OCI-LY1 (cell line): ENCODE data around the gene STAT4.

ENCODE experiments used
- H2AFZ ChIP-seq: fragments of 200-600 bp; sonication (generic), shearing (Covaris generic); 2 replicates; pipeline ENCODE4 v1.6.0; 2014; ENCODE audit warnings: antibody characterized with exemption, mild to moderate bottlenecking, low read length
- H3F3A ChIP-seq: fragments of 200-600 bp; sonication (generic), shearing (Covaris generic); 2 replicates; pipeline ENCODE4 v1.6.0; 2014; ENCODE audit warnings: mild to moderate bottlenecking, antibody characterized with exemption, low read length, moderate library complexity; ENCODE audit not compliant: insufficient read depth
- H3K27ac ChIP-seq: fragments of 200-600 bp; sonication (generic); 2 replicates; pipeline ENCODE4 v1.5.1; 2014; ENCODE audit warnings: low read length, mixed run types, mild to moderate bottlenecking, low read depth; ENCODE audit not compliant: poor library complexity, severe bottlenecking
- H3K27me3 ChIP-seq: fragments of 200-600 bp; sonication (generic); 2 replicates; pipeline ENCODE4 v1.6.0; 2014; ENCODE audit warnings: antibody characterized with exemption, mild to moderate bottlenecking, low read length, moderate library complexity; ENCODE audit not compliant: insufficient read depth
- H3K36me3 ChIP-seq: fragments of 200-600 bp; sonication (generic); 2 replicates; pipeline ENCODE4 v1.6.1; 2014; ENCODE audit warnings: mild to moderate bottlenecking, antibody characterized with exemption, low read length, moderate library complexity, mixed read lengths; ENCODE audit not compliant: insufficient read depth
- H3K4me1 ChIP-seq: fragments of 200-600 bp; sonication (generic); 2 replicates; pipeline ENCODE4 v1.5.1; 2014; ENCODE audit warnings: mild to moderate bottlenecking, low read length, moderate library complexity; ENCODE audit not compliant: insufficient read depth, severe bottlenecking
- H3K4me2 ChIP-seq: fragments of 200-600 bp; sonication (generic), shearing (Covaris generic); 2 replicates; pipeline ENCODE4 v1.6.1; 2014; ENCODE audit warnings: low read length
- H3K4me3 ChIP-seq: fragments of 200-600 bp; sonication (generic); 2 replicates; pipeline ENCODE4 v1.5.1; 2014; ENCODE audit warnings: low read length, low read depth, mild to moderate bottlenecking, mixed read lengths; ENCODE audit not compliant: poor library complexity, severe bottlenecking
- H3K79me2 ChIP-seq: fragments of 200-600 bp; shearing (Covaris generic); 2 replicates; pipeline ENCODE4 v1.6.1; 2016; ENCODE audit warnings: mixed run types, low read length, mixed read lengths; ENCODE audit not compliant: insufficient read depth
- H3K9ac ChIP-seq: fragments of 200-600 bp; sonication (generic), shearing (Covaris generic); 2 replicates; pipeline ENCODE4 v1.6.1; 2014; ENCODE audit warnings: mild to moderate bottlenecking, low read length, mixed read lengths
- H3K9me2 ChIP-seq: fragments of 200-600 bp; sonication (generic), shearing (Covaris generic); 2 replicates; pipeline ENCODE4 v1.6.1; 2014; ENCODE audit warnings: low read depth, mild to moderate bottlenecking, low read length, mixed read lengths
- H3K9me3 ChIP-seq: fragments of 200-600 bp; shearing (Covaris generic); 2 replicates; pipeline ENCODE4 v1.6.1; 2014; ENCODE audit warnings: low read length, mixed read lengths
- H4K20me1 ChIP-seq: fragments of 200-600 bp; sonication (generic), shearing (Covaris generic); 2 replicates; pipeline ENCODE4 v1.6.0; 2016; ENCODE audit warnings: mild to moderate bottlenecking, low read length; ENCODE audit not compliant: insufficient read depth
- EZH2 ChIP-seq: fragments of 200-600 bp; sonication (generic), shearing (Covaris generic); IDR thresholded peaks from 2 replicates; pipeline ENCODE4 v1.8.0; 2017; ENCODE audit warnings: borderline replicate concordance, mixed run types, mild to moderate bottlenecking, antibody characterized with exemption, low read length, moderate library complexity, mixed read lengths
- TF ChIP-seq, protein P1 (sequence below): fragments of 200-600 bp; sonication (generic), shearing (Covaris generic); IDR thresholded peaks from 2 replicates; pipeline ENCODE4 v1.5.1; 2017; ENCODE audit warnings: mild to moderate bottlenecking, antibody characterized with exemption, low read length, moderate library complexity, mixed read lengths

STAT4 gene

DNA sequence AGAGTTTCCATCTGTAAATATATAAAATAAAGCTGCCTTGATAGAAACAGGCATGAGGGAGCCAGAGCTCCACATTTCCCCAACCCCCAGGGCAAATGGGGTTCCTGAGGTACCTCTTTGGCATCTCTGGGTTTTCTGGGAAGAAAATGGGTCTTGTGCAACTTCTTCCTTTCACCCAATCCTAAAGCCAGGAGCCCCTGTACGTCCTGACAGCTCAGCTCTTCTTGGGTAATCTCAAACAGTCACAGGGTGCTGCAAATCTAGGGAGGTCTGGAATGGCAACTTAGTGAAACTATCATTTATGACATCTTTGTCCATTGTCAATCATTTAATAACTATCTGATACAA, 100.2 kb downstream of the STAT4 start:
- peaks cover 4% of the 10 kb centered on the region; the same call in 1 of the 2 replicates for H3K27me3 ChIP-seq
- H3K9me3 ChIP-seq = no peaks in the 10 kb centered on the region
- H3F3A ChIP-seq = no peaks in the 10 kb centered on the region
- no peak for TF ChIP-seq EZH2
- TF ChIP-seq, protein P1, sequence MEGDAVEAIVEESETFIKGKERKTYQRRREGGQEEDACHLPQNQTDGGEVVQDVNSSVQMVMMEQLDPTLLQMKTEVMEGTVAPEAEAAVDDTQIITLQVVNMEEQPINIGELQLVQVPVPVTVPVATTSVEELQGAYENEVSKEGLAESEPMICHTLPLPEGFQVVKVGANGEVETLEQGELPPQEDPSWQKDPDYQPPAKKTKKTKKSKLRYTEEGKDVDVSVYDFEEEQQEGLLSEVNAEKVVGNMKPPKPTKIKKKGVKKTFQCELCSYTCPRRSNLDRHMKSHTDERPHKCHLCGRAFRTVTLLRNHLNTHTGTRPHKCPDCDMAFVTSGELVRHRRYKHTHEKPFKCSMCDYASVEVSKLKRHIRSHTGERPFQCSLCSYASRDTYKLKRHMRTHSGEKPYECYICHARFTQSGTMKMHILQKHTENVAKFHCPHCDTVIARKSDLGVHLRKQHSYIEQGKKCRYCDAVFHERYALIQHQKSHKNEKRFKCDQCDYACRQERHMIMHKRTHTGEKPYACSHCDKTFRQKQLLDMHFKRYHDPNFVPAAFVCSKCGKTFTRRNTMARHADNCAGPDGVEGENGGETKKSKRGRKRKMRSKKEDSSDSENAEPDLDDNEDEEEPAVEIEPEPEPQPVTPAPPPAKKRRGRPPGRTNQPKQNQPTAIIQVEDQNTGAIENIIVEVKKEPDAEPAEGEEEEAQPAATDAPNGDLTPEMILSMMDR = no peak
- no peaks in the 10 kb centered on the region for H3K4me1 ChIP-seq
- H4K20me1 ChIP-seq = no peaks in the 10 kb centered on the region
- H3K79me2 ChIP-seq = no peaks in the 10 kb centered on the region
- H3K4me3 ChIP-seq = no peak overlapping the region
- H3K9ac ChIP-seq = no peak overlapping the region
- no peak overlapping the region for H3K4me2 ChIP-seq
- no peak overlapping the region for H3K27ac ChIP-seq
- H3K36me3 ChIP-seq = no peaks in the 10 kb centered on the region
- no peak overlapping the region for H2AFZ ChIP-seq
- H3K9me2 ChIP-seq = no peaks in the 10 kb centered on the region

DNA sequence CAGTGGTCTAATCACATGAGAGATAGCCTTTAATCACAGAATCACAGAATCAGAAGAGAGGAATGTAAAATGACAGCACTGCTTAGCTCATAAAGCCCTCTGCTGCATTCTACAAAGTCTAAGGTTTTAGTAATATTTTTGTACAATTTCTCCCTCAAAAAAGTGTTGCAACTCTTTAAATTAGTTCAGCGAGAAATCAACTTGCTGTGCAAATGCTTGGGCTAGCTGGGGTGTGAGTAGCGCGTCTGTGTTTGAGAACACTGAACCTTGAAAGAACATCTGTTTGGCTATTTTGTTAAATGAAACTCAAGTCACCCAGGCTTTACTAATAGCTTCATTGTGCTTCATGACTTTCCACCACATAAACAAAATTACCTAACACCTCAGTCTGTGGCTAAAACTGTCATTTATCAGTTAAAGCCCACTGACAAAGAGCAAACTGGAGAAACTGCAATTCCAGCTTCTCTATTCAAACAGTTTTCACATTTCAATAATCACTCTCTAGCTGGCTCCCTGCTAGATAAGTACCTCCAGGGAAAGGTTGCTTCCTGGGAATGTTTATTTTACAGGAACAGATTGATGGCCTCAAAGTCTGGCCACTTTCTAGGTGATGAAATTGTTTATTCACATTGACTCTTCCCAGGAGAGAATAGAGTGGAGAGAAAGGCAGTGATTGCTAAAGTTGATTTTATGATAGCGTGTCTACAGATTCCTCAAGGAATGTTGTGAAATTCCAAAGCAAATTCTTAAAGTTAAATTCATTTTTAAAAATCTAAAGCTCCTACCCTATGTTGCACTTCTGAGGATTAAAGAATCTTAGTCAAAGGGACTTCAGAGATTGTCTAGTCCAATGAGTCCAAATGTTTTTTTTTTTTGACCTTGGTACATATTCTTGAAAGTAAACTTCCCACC, 100.8 kb downstream of the STAT4 start:
- no peaks in the 10 kb centered on the region for H3K79me2 ChIP-seq
- H3K4me2 ChIP-seq = no peak overlapping the region

GRCh38 chr2:191048073-191048472, 102.7 kb downstream of the STAT4 start:
- H4K20me1 ChIP-seq = no peaks in the 10 kb centered on the region
- no peaks in the 10 kb centered on the region for H3K4me1 ChIP-seq
- no peak overlapping the region for H3K9ac ChIP-seq
- H3K79me2 ChIP-seq = no peaks in the 10 kb centered on the region
- H3K36me3 ChIP-seq = no peaks in the 10 kb centered on the region
- H3K27ac ChIP-seq = no peak overlapping the region
- H3K9me3 ChIP-seq = no peaks in the 10 kb centered on the region
- no peaks in the 10 kb centered on the region for H3K9me2 ChIP-seq
- TF ChIP-seq, protein P1 = no peak
- no peak for TF ChIP-seq EZH2
- no peaks in the 10 kb centered on the region for H3F3A ChIP-seq
- no peak overlapping the region for H3K4me3 ChIP-seq
- H2AFZ ChIP-seq = no peak overlapping the region
- H3K27me3 ChIP-seq = peaks cover 4% of the 10 kb centered on the region; the same call in 1 of the 2 replicates
- H3K4me2 ChIP-seq = no peak overlapping the region

More for the DNA sequence above, 100.8 kb downstream of the STAT4 start:
- H3K36me3 ChIP-seq = no peaks in the 10 kb centered on the region
- no peak overlapping the region for H3K27ac ChIP-seq
- no peak overlapping the region for H2AFZ ChIP-seq
- H3K9ac ChIP-seq = no peak overlapping the region
- peaks cover 4% of the 10 kb centered on the region; the same call in 1 of the 2 replicates for H3K27me3 ChIP-seq
- H4K20me1 ChIP-seq = no peaks in the 10 kb centered on the region
- no peaks in the 10 kb centered on the region for H3K9me2 ChIP-seq
- TF ChIP-seq EZH2 = no peak
- TF ChIP-seq, protein P1 = no peak
- no peaks in the 10 kb centered on the region for H3F3A ChIP-seq
- H3K9me3 ChIP-seq = no peaks in the 10 kb centered on the region
- H3K4me3 ChIP-seq = no peak overlapping the region
- H3K4me1 ChIP-seq = no peaks in the 10 kb centered on the region
